Activated CD4-positive, alpha-beta T cell treated with anti-CD3 and anti-CD28 coated beads, Interleukin-10, Interleukin-2, amounts not matched to agents 100 ng/mL and 50 ng/mL, durations not matched to agents 16 hours and 8 hours (primary cell): ENCODE data around the gene PPP1R26.

Experiments
- DNase-seq: peaks from one replicate; pipeline ENCODE4 v3.0.0-alpha.2; 2020

PPP1R26 gene

GRCh38 chr9:135463140-135463539 is 16.4 kb upstream of the PPP1R26 start:
- no peak for DNase-seq

- DNase-seq: no peak
These were observed 15.4 kb upstream of the PPP1R26 start for GRCh38 chr9:135464181-135464580.

- peak; percentile 90 for DNase-seq
These were observed 10.6 kb upstream of the PPP1R26 start for GRCh38 chr9:135468854-135469521.

GRCh38 chr9:135471791-135472640 is 7.6 kb upstream of the PPP1R26 start:
- DNase-seq: no peak

- no peak for DNase-seq
These were observed 5.5 kb upstream of the PPP1R26 start for GRCh38 chr9:135473972-135474543.

GRCh38 chr9:135474915-135475314 is 4.7 kb upstream of the PPP1R26 start:
- peak; percentile 26 for DNase-seq

- no peak for DNase-seq
These were observed 2.8 kb upstream of the PPP1R26 start for GRCh38 chr9:135476561-135477355.

GRCh38 chr9:135478191-135478590 is 1.4 kb upstream of the PPP1R26 start:
- DNase-seq: no peak

GRCh38 chr9:135478829-135479468 is 633 bp upstream of the PPP1R26 start:
- DNase-seq: no peak

- no peak for DNase-seq
These were observed 723 bp downstream of the PPP1R26 start for GRCh38 chr9:135480071-135480939.

- no peak for DNase-seq
These were observed 1.3 kb downstream of the PPP1R26 start for GRCh38 chr9:135480940-135481310.

GRCh38 chr9:135482015-135482754 is 2.6 kb downstream of the PPP1R26 start:
- DNase-seq: no peak

GRCh38 chr9:135484460-135485277 is 5.1 kb downstream of the PPP1R26 start:
- no peak for DNase-seq

GRCh38 chr9:135485385-135485784 is 5.8 kb downstream of the PPP1R26 start:
- DNase-seq: no peak

- DNase-seq: no peak
These were observed 6.2 kb downstream of the PPP1R26 start for GRCh38 chr9:135485832-135486231.

- DNase-seq: no peak
These were observed 6.9 kb downstream of the PPP1R26 start for GRCh38 chr9:135486267-135487065.

GRCh38 chr9:135487281-135488012 is 7.9 kb downstream of the PPP1R26 start:
- DNase-seq: no peak

GRCh38 chr9:135488013-135488330 is 8.4 kb downstream of the PPP1R26 start:
- no peak for DNase-seq

- no peak for DNase-seq
These were observed 8.9 kb downstream of the PPP1R26 start for GRCh38 chr9:135488527-135488926.
